GM21381 (cell line): ENCODE results near the gene PLBD2.
A peak's percentile ranks its signal among the peaks of the same experiment; 100 is the strongest.

Source experiments
- ATAC-seq: cut with Tn5 transposase; IDR thresholded peaks from one replicate; pipeline ENCODE4 v1.9.1; 2021; ENCODE audit warnings: mild to moderate bottlenecking, moderate library complexity; ENCODE audit not compliant: unreplicated experiment

PLBD2 gene

GRCh38 chr12:113414519-113415038 lies 56.2 kb downstream of the PLBD2 start:
- no peak for ATAC-seq

DNA sequence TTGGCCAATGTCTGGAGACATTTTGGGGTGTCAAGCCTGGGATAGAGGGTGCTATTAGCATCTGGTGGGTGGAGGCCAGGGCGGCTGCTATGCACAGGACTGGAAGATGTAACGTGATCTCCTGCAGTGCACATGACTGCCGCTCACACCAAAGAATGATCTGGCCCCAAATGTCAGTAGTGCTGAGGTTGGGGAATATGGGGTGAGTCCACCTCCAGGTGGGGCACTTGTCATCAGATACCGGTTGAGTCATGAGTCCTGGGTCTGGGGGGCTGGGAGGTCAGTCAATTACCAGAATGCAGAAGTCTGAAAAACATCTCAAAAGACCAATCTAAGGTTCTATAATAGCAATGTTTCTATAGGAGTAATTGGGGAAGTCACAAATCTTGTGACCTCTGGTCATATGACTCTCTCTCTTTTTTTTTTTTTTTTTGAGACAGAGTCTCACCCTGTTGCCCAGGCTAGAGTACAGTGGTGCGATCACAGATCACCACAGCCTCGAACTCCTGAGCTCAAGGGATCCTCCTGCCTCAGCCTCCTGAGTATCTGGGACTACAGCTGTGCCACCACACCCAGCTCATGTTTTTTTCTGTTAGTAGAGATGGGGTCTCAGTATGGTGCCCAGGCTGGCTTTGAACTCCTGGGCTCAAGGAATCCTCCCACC lies 57.8 kb downstream of the PLBD2 start:
- ATAC-seq, result no peak

GRCh38 chr12:113418213-113418879 lies 60.0 kb downstream of the PLBD2 start:
- ATAC-seq, result no peak

GRCh38 chr12:113420996-113421595 lies 62.7 kb downstream of the PLBD2 start:
- no peak for ATAC-seq

DNA sequence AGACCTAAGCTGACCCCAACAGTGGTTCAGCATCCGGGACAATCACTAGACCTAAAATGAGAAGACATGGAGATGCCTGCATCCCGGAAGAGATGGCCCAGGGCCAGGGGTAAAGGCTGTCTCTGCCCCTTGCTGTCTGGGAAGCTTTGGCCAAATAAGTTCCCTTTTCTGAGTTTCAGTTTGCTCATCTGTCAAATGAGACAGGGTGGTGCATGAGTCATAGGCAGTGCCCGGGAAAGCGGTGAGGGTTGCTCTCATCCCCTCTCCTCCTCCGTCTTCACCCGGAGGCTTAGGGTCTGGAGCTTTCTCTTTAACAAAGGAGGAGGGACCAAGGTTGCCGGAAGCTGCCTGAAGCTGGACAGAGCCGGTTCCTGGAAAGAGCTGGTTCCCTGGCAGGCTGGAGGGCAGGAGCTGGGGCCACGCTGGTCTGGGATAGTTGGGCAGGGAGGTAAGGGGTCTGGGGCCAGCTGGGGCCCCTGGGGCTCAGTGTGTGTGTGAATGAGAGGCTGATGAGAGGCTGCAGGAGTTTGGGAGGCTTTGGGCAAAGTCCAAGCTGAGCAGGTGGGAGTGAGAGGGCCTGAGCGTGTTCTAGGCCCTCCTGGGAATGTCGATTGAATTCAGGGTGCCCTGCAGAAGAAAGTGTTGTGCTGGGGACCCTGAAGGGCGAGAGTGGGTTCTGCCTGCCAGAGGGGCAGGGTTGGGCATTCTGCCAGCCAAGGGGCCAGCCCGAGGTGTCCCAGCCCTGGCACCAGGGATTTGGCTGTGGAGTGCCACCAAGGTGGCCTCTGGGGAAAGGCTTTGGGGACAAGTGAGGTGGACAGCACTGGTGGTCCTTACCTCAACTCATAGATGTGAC lies 63.9 kb downstream of the PLBD2 start, which contains the start of gene SDSL:
SDSL (plus strand) TSS at position 351 of the 856 bp plus-strand sequence. CDS start 5,603 bp downstream, outside the sequence.
- ATAC-seq, result peak; percentile 91

- no peak for ATAC-seq
Observed at GRCh38 chr12:113422886-113423669, 64.7 kb downstream of the PLBD2 start.

GRCh38 chr12:113424456-113424855 lies 66.1 kb downstream of the PLBD2 start:
- no peak for ATAC-seq

DNA sequence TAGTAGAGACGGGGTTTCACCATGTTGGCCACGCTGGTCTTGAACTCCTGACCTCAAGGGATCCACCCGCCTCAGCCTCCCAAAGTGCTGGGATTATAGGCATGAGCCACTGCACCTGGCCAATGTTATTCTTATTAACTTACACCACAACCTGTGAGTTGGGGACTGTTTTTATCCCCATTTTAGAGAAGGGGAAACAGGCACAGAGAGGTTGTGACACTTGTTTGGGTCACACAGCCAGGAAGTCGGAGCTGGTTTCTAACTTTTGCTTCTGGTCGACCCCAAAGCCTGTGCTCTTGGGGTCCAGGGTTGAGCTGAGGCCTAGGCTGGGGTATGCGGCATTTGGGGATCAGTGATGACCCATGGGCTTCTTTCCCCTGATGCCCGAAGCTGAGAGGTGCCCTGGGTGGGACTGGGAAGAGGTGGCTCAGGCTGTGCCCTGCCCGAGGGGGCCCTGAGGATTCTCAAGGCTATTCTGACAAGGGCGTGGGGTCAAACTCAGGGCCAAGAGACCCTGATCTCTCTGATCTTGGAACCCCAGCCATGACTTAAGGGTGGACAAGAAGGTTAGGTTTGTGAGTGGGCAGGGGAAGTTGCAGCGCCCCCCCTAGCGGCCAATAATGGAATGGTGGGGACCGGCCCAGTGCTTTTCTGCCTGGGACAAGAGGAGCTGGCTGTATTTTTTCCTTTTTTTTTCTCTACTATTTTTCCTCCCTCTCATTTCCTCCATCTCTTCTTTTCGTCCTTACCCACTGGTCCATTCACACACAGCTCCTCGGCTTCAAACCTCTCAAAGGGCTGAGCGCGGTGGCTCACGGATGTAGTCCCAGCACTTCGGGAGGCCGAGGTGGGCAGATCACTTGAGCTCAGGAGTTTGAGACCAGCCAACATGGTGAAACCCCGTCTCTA lies 66.8 kb downstream of the PLBD2 start:
- ATAC-seq, result no peak

- ATAC-seq, result no peak
Observed at GRCh38 chr12:113425960-113426453, 67.6 kb downstream of the PLBD2 start.

GRCh38 chr12:113427882-113428281 lies 69.5 kb downstream of the PLBD2 start:
- no peak for ATAC-seq

GRCh38 chr12:113428482-113428881 lies 70.1 kb downstream of the PLBD2 start:
- no peak for ATAC-seq

DNA sequence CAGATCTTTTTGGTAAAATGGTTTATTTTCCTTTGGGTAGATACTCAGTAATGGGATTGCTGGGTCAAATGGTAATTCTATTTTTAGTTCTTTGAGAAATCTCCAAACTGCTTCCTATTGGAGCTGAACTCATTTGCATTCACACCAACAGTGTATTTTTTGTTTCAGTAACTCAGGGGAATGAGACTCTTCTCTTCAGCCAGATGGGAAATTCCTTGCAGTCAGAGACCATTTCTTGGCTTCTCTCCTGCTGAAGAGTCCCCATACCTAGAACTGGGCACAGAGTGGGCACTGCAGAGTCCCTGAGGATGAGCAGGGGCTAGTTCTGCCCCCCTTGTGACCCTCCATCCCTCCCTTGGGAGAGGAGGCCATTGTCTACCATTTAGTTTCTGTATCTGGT lies 74.6 kb downstream of the PLBD2 start:
- ATAC-seq, result no peak

DNA sequence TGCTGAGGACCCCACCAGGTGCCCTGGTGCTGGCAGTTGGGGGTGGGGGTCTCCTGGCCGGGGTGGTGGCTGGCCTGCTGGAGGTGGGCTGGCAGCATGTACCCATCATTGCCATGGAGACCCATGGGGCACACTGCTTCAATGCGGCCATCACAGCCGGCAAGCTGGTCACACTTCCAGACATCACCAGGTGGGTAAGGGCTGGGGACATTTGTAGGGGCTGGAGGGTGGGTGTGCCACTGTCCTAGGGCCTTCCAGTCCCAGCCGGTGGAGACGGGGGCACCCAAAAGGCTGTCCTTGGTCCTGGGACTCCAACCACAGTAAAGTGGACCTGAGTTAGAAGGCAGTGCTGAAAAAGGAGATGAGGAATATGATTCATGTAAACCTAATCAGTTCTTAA lies 77.0 kb downstream of the PLBD2 start:
- no peak for ATAC-seq

- no peak for ATAC-seq
Observed at GRCh38 chr12:113436586-113436985, 78.2 kb downstream of the PLBD2 start.

DNA sequence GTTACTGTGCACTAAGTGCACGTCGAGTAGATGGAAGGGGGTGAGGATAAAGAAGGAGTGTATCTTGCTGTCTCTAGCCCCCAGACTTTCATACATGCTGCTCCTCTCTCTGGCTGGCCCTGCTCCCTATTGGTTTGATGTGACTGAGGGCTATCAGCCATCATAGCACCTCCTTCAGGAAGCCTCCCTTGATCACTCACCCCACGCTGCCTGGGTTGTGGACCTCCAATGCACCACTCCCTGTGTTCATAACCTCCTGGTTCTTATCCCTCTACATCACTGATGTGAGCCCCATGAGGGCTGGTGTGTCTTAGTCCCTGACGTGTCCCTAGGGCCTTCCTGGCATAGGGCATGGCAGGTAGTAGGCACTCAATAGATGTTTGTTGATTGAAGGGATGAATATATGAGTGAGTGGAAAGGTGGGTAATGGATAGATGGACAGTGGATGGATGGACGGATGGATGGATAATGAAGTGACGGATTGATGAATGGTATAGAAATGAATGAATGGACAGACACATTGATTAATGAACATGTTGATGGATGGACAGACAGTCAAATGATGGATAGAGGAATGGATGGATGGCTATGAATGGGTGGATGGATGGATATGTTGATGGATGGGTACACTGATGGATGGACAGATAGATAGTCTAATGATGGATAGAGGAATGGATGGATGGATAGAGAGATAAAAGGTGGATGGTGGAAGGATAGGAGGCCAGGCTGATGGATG lies 78.8 kb downstream of the PLBD2 start:
- ATAC-seq, result no peak

DNA sequence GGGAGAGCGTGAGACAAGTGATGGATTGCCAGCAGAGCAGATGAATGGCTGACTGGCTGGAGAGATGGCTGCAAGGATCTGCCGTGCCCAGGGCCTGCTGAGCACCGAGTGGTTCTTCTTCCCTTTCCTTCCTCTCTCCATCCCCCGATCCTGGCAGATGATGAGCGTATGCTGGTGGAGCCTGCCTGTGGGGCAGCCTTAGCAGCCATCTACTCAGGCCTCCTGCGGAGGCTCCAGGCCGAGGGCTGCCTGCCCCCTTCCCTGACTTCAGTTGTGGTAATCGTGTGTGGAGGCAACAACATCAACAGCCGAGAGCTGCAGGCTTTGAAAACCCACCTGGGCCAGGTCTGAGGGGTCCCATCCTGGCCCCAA lies 79.3 kb downstream of the PLBD2 start:
- no peak for ATAC-seq

DNA sequence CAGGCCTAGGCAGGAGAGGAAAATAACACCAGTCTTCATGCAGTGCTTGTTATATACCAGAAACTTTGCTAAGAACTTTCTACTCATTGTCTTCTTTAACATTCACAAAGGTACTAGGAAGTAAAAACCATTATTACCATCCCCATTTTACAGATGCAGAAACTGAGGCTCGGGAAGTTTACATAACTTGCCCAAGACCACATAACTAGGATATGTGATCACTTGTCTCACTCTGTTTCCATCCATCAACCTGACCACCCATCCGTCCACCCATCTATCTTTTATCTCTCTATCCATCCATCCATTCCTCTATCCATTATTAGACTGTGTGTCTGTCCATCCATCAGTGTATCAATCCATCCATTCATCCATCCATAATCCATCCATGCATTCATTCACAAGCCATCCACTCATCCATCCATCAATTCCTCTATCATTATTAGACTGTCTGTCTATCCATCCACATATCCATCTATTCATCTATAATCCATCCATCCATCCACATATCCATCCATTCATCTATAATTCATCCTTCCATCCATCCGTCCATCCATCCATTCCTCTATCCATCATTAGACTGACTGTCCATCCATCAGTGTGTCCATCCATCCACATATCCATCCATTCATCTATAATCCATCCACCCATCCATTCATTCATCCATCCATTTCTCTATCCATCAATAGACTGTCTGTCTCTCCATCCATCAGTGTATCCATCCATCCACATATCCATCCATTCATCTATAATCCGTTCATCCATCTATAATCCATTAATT lies 80.3 kb downstream of the PLBD2 start:
- no peak for ATAC-seq

- no peak for ATAC-seq
Observed at GRCh38 chr12:113439301-113439597, 80.9 kb downstream of the PLBD2 start.
